H9 (cell line): ENCODE measurements around the gene TM9SF2. TPM values are rescaled to one million over a fixed set of nuclear protein-coding genes. Genes with fewer than 3 reads are reported as not detected.
A peak's percentile ranks its signal among the peaks of the same experiment; 100 is the strongest.

Experiments
- DNase-seq: peaks from one replicate; pipeline ENCODE4 v3.0.0-alpha.2; 2017
- H2AFZ ChIP-seq: one replicate; pipeline ENCODE4 v1.6.1; 2013; ENCODE audit warnings: mild to moderate bottlenecking, low read length, control low read depth, moderate library complexity
- H2AK5ac ChIP-seq: 2 replicates; pipeline ENCODE4 v1.6.1; 2013; ENCODE audit warnings: low read length, control low read depth, mixed read lengths; ENCODE audit not compliant: insufficient read length
- H2BK120ac ChIP-seq: one replicate; pipeline ENCODE4 v1.6.1; 2013; ENCODE audit warnings: low read depth, mild to moderate bottlenecking, low read length, control low read depth, inconsistent platforms; ENCODE audit not compliant: poor library complexity, severe bottlenecking
- H2BK12ac ChIP-seq: 2 replicates; pipeline ENCODE4 v1.6.1; 2013; ENCODE audit warnings: low read length, control low read depth, mixed read lengths, low read depth; ENCODE audit not compliant: insufficient read length
- H2BK15ac ChIP-seq: 2 replicates; pipeline ENCODE4 v1.6.1; 2013; ENCODE audit warnings: low read depth, low read length, control low read depth
- H2BK20ac ChIP-seq: one replicate; pipeline ENCODE4 v1.6.1; 2013; ENCODE audit warnings: low read depth, mild to moderate bottlenecking, low read length, control low read depth, inconsistent platforms; ENCODE audit not compliant: poor library complexity, severe bottlenecking
- H2BK5ac ChIP-seq: 2 replicates; pipeline ENCODE4 v1.6.1; 2013; ENCODE audit warnings: low read length, control low read depth, mixed read lengths; ENCODE audit not compliant: insufficient read length
- H3K14ac ChIP-seq: 2 replicates; pipeline ENCODE4 v1.6.1; 2013; ENCODE audit warnings: low read length, control low read depth; ENCODE audit not compliant: insufficient read depth
- H3K18ac ChIP-seq: 2 replicates; pipeline ENCODE4 v1.6.1; 2013; ENCODE audit warnings: low read depth, mild to moderate bottlenecking, mixed read lengths, low read length, control low read depth; ENCODE audit not compliant: insufficient read length
- H3K23ac ChIP-seq: 2 replicates; pipeline ENCODE4 v1.6.1; 2013; ENCODE audit warnings: low read length, control low read depth, mixed read lengths, low read depth; ENCODE audit not compliant: insufficient read length
- H3K23me2 ChIP-seq: 2 replicates; pipeline ENCODE4 v1.6.1; 2013; ENCODE audit warnings: low read depth, mild to moderate bottlenecking, mixed read lengths, low read length, control low read depth; ENCODE audit not compliant: insufficient read length, poor library complexity, severe bottlenecking
- H3K27ac ChIP-seq: 2 replicates; pipeline ENCODE4 v1.5.1; 2013; ENCODE audit warnings: low read length, control low read depth, mixed read lengths, low read depth; ENCODE audit not compliant: insufficient read length
- H3K27me3 ChIP-seq: 2 replicates; pipeline ENCODE4 v1.6.1; 2013; ENCODE audit warnings: low read length, control low read depth, inconsistent platforms; ENCODE audit not compliant: insufficient read depth
- H3K4ac ChIP-seq: 2 replicates; pipeline ENCODE4 v1.6.1; 2013; ENCODE audit warnings: low read depth, mild to moderate bottlenecking, control low read depth, inconsistent platforms, low read length, moderate library complexity
- H3K4me1 ChIP-seq: 2 replicates; pipeline ENCODE4 v1.6.1; 2013; ENCODE audit warnings: low read length, control low read depth, inconsistent platforms; ENCODE audit not compliant: insufficient read depth
- H3K4me2 ChIP-seq: 2 replicates; pipeline ENCODE4 v1.6.1; 2013; ENCODE audit warnings: low read length, control low read depth, mixed read lengths; ENCODE audit not compliant: insufficient read length, insufficient read depth
- H3K56ac ChIP-seq: 2 replicates; pipeline ENCODE4 v1.6.1; 2013; ENCODE audit warnings: low read depth, mild to moderate bottlenecking, mixed read lengths, low read length, control low read depth; ENCODE audit not compliant: insufficient read length
- H3K79me1 ChIP-seq: 2 replicates; pipeline ENCODE4 v1.6.1; 2013; ENCODE audit warnings: low read depth, mild to moderate bottlenecking, moderate library complexity, low read length, control low read depth, inconsistent platforms; ENCODE audit not compliant: insufficient read depth, poor library complexity, severe bottlenecking
- H3K79me2 ChIP-seq: 2 replicates; pipeline ENCODE4 v1.6.1; 2013; ENCODE audit warnings: low read length, control low read depth, inconsistent platforms; ENCODE audit not compliant: insufficient read depth
- H3K9ac ChIP-seq: 2 replicates; pipeline ENCODE4 v1.6.1; 2013; ENCODE audit warnings: low read length, control low read depth, mixed read lengths; ENCODE audit not compliant: insufficient read length; ENCODE audit errors: extremely low read depth
- H3K9me3 ChIP-seq: one replicate; pipeline ENCODE4 v1.6.1; 2013; ENCODE audit warnings: low read depth, low read length, inconsistent platforms; ENCODE audit not compliant: control insufficient read depth
- H3T11ph ChIP-seq: one replicate; pipeline ENCODE4 v1.6.1; 2013; ENCODE audit warnings: mild to moderate bottlenecking, low read length, control low read depth, inconsistent platforms
- H4K20me1 ChIP-seq: one replicate; pipeline ENCODE4 v1.6.1; 2013; ENCODE audit not compliant: control insufficient read depth, insufficient read length, insufficient read depth
- H4K5ac ChIP-seq: 2 replicates; pipeline ENCODE4 v1.6.1; 2013; ENCODE audit warnings: low read depth, mild to moderate bottlenecking, mixed read lengths, low read length, control low read depth; ENCODE audit not compliant: insufficient read length
- H4K8ac ChIP-seq: replicated peaks from 2 replicates; pipeline ENCODE4 v1.6.1; 2013; ENCODE audit warnings: low read length, control low read depth, mixed read lengths, low read depth; ENCODE audit not compliant: insufficient read length
- H4K91ac ChIP-seq: 2 replicates; pipeline ENCODE4 v1.6.1; 2013; ENCODE audit warnings: low read depth, mild to moderate bottlenecking, moderate library complexity, mixed read lengths, low read length, control low read depth; ENCODE audit not compliant: insufficient read length
- H3K27ac Mint-ChIP-seq, 3 experiments: 2 replicates in 2 of 3; 3 replicates in 1 of 3; pipeline ENCODE4 v1.8.0; 2020 to 2021; ENCODE audit warnings: mixed read lengths in 3 of 3, mild to moderate bottlenecking in 1 of 3, moderate library complexity in 1 of 3
- H3K27me3 Mint-ChIP-seq: 2 replicates; pipeline ENCODE4 v1.8.0; 2021; ENCODE audit warnings: low read depth, mild to moderate bottlenecking, moderate library complexity, mixed read lengths
- H3K36me3 Mint-ChIP-seq, 3 experiments: 2 replicates in 2 of 3; 3 replicates in 1 of 3; pipeline ENCODE4 v1.8.0; 2020 to 2021; ENCODE audit warnings: low read depth in 3 of 3, mixed read lengths in 3 of 3; ENCODE audit not compliant: insufficient read depth in 1 of 3
- H3K4me1 Mint-ChIP-seq, 2 experiments: 2 replicates each; pipeline ENCODE4 v1.8.0; 2020; ENCODE audit warnings: mixed read lengths in 2 of 2
- H3K4me3 Mint-ChIP-seq, 2 experiments: 2 replicates in 1 of 2; 3 replicates in 1 of 2; pipeline ENCODE4 v1.8.0; 2020 to 2021; ENCODE audit warnings: mild to moderate bottlenecking in 2 of 2, mixed read lengths in 2 of 2, moderate library complexity in 1 of 2
- H3K9me3 Mint-ChIP-seq, 2 experiments: 2 replicates in 1 of 2; 3 replicates in 1 of 2; pipeline ENCODE4 v1.8.0; 2020; ENCODE audit warnings: mild to moderate bottlenecking in 2 of 2, mixed read lengths in 2 of 2, moderate library complexity in 1 of 2
- WGBS: extraction: QIAGEN DNeasy Blood & Tissue Kit; methylation state at CpG from one replicate; pipeline ENCODE4 v1.1.7; 2013; ENCODE audit warnings: missing lambda C conversion rate, low lambda C conversion rate, mixed read lengths; ENCODE audit not compliant: insufficient read length; ENCODE audit errors: extremely low coverage; 5-methylcytosine and 5-hydroxymethylcytosine counted together
- total RNA-seq: library from RNA; stranded (reverse); gene quantifications from 2 replicates; pipeline ENCODE4 v1.2.1, GENCODE V29; 2021
- TF ChIP-seq, protein P1 (sequence below): fragments of 200-600 bp; sonication (generic); conservative IDR thresholded peaks from 3 replicates; pipeline ENCODE4 v1.8.0; 2021; ENCODE audit warnings: antibody characterized with exemption, mild to moderate bottlenecking

Gene TM9SF2
- total RNA-seq, 1 experiment from 2014 or later, result 86.1 TPM

DNA sequence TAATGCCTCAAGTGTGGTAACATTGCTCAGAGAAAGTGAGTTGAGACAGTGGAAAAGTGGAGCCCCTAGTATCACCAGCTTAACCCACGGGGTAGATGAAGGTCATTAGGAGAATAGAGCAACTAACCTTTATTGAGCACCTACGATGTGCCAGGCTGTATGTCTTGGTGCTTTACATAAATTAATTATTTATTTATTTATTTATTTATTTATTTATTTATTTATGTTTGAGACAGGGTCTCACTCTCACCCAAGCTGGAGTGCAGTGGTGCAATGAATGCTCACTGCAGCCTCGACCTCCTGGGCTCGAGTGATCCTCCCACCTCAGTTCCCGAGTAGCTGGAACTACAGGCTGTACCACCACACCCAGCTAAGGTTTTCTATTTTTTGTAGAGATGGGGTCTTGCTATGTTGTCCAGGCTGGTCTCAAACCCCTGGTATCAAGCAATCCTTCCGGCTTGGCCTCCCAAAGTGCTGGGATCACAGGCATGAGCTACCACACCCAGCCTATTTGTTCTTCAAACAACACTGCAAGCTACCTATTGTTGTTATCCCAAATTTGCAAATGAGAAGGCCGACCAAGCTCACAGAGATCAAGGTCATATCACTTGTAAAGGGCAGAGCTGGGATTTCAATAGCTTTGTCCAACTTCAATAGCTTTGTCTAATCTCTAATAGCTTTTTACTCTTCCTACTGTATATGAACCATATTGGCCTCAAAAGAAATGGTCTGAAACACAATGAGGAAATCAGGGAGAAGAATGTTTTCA is 79.4 kb downstream of the TM9SF2 start:
- no peaks in the 10 kb centered on the region for H3K36me3 Mint-ChIP-seq
- no CpG with 5 or more reads among the region's 7 CpGs for WGBS

More for the DNA sequence above, 79.4 kb downstream of the TM9SF2 start:
- no peak overlapping the region for H2AK5ac ChIP-seq
- no peak overlapping the region for H2BK20ac ChIP-seq
- H4K20me1 ChIP-seq, result no peaks in the 10 kb centered on the region
- H3K4me2 ChIP-seq, result no peak overlapping the region
- no peak overlapping the region for H3T11ph ChIP-seq
- H3K14ac ChIP-seq, result no peak overlapping the region
- no peaks in the 10 kb centered on the region for H3K79me2 ChIP-seq
- H3K27ac ChIP-seq, result no peak overlapping the region
- no peak overlapping the region for H4K5ac ChIP-seq
- no peak overlapping the region for H2AFZ ChIP-seq
- H3K56ac ChIP-seq, result no peak overlapping the region
- H2BK15ac ChIP-seq, result no peak overlapping the region
- H3K9me3 ChIP-seq, result no peaks in the 10 kb centered on the region
- H3K4me1 Mint-ChIP-seq, result peaks cover 0 to 4% of the 10 kb centered on the region in 2 experiments; a peak in 1 of 4 replicates
- no peaks in the 10 kb centered on the region for H3K23me2 ChIP-seq
- DNase-seq, result no peak
- no peak overlapping the region for H2BK12ac ChIP-seq
- H2BK120ac ChIP-seq, result no peak overlapping the region
- no peak overlapping the region for H3K9ac ChIP-seq
- H4K91ac ChIP-seq, result no peak overlapping the region
- H3K27me3 Mint-ChIP-seq, result peaks cover 2% of the 10 kb centered on the region
- no peak overlapping the region for H3K4me3 Mint-ChIP-seq
- no peak overlapping the region for H3K23ac ChIP-seq
- no peak overlapping the region for H3K4ac ChIP-seq
- TF ChIP-seq, protein P1, sequence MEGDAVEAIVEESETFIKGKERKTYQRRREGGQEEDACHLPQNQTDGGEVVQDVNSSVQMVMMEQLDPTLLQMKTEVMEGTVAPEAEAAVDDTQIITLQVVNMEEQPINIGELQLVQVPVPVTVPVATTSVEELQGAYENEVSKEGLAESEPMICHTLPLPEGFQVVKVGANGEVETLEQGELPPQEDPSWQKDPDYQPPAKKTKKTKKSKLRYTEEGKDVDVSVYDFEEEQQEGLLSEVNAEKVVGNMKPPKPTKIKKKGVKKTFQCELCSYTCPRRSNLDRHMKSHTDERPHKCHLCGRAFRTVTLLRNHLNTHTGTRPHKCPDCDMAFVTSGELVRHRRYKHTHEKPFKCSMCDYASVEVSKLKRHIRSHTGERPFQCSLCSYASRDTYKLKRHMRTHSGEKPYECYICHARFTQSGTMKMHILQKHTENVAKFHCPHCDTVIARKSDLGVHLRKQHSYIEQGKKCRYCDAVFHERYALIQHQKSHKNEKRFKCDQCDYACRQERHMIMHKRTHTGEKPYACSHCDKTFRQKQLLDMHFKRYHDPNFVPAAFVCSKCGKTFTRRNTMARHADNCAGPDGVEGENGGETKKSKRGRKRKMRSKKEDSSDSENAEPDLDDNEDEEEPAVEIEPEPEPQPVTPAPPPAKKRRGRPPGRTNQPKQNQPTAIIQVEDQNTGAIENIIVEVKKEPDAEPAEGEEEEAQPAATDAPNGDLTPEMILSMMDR, result no peak
- H3K9me3 Mint-ChIP-seq, result no peaks in the 10 kb centered on the region; a peak in 1 of 5 replicates
- H4K8ac ChIP-seq, result no peak overlapping the region
- H3K27ac Mint-ChIP-seq, result peak overlapping the region in 1 of 3 experiments; percentile 31; a peak in 2 of 7 replicates
- no peak overlapping the region for H2BK5ac ChIP-seq
- H3K4me1 ChIP-seq, result no peaks in the 10 kb centered on the region
- H3K27me3 ChIP-seq, result no peaks in the 10 kb centered on the region
- H3K79me1 ChIP-seq, result no peaks in the 10 kb centered on the region
- H3K18ac ChIP-seq, result no peak overlapping the region
